A673 (cell line): ENCODE measurements around the gene OR2T4.

Experiments
- CTCF ChIP-seq: fragments of 300-800, 200-600 bp; sonication (generic); conservative IDR thresholded peaks from 2 replicates; pipeline ENCODE4 v1.5.1; 2017; ENCODE audit warnings: low read depth, mild to moderate bottlenecking, antibody characterized with exemption, low read length, moderate library complexity, mixed read lengths
- EZH2 ChIP-seq: fragments of 200-600 bp; sonication (generic); IDR thresholded peaks from 2 replicates; pipeline ENCODE4 v1.6.1; 2017; ENCODE audit warnings: borderline replicate concordance, low read depth, mild to moderate bottlenecking, mixed read lengths, antibody characterized with exemption, low read length; ENCODE audit not compliant: poor library complexity, severe bottlenecking

- no peak for TF ChIP-seq CTCF
- TF ChIP-seq EZH2, result no peak
These were observed 5.1 kb downstream of the OR2T4 start for GRCh38 chr1:248366609-248367008.
